ENCODE data around the gene HPS5. TPM values are rescaled to one million over a fixed set of nuclear protein-coding genes. Genes with fewer than 3 reads are reported as not detected.

The HPS5 gene
- total and polyA plus RNA-seq, 2 of the 13 experiments (the other 11 are each of a cell fraction or from before 2014, with no cell fraction given) = 6.6 to 25.5 TPM

DNA sequence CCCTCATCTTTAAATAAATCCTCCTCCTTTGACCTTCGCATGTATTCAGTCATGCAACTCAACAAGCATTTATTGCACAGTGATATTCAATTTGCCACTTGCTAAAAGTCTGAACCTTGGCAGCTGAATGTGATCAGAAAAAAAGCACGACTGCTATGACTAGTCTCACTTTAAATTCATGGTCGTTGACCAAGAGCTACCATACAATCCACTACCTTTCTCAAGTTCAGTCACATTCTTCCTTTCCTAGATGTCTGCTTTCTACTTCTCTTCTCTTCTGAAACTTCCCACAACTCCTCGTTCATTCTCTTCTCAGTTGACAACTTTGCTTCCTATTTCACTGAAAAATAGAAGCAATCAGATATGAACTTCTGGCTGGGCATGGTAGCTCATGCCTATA lies 57.9 kb downstream of the HPS5 start:
- no peaks in the 10 kb centered on the region for H3K9me3 ChIP-seq (ENCODE audit: low read length)
- ChIA-PET POLR2A (no interaction called here), CTCF (ENCODE audit: low intra/inter-chr PET ratio, low total read pairs) (no interaction called here)
- no peak overlapping the region for H3K9ac ChIP-seq (ENCODE audit: insufficient read depth, low read depth, low read length)
- H3K27me3 ChIP-seq (ENCODE audit: control insufficient read depth in 1 of 2, insufficient read depth in 2 of 2, low read length in 2 of 2) = no peaks in the 10 kb centered on the region
- H3K4me1 ChIP-seq (ENCODE audit: insufficient read depth, low read length) = peaks cover 61% of the 10 kb centered on the region
- no peaks in the 10 kb centered on the region for H4K20me1 ChIP-seq (ENCODE audit: insufficient read depth, low read length)
- TF ChIP-seq SYNCRIP (IDR thresholded peaks at IDR 0.05; ENCODE audit: insufficient read depth, low read depth, low read length) (no peak), MZF1 (CRISPR knock-in tag; IDR thresholded peaks at IDR 0.05; ENCODE audit: borderline replicate concordance) (no peak), ZFP41 (CRISPR knock-in tag; IDR thresholded peaks at IDR 0.05; ENCODE audit: borderline replicate concordance) (no peak), HOXA7 (CRISPR knock-in tag; IDR thresholded peaks at IDR 0.05) (no peak), LRRFIP1 (CRISPR knock-in tag; conservative IDR thresholded peaks at IDR 0.05) (no peak), ARID2 (CRISPR knock-in tag; IDR thresholded peaks at IDR 0.05; ENCODE audit: borderline replicate concordance) (no peak), KLF11 (CRISPR knock-in tag; IDR thresholded peaks at IDR 0.05) (no peak), REPIN1 (CRISPR knock-in tag; IDR thresholded peaks at IDR 0.05; ENCODE audit: borderline replicate concordance, low read depth) (no peak), ZNF563 (CRISPR knock-in tag; IDR thresholded peaks at IDR 0.05) (no peak), CENPT (CRISPR knock-in tag; IDR thresholded peaks at IDR 0.05; ENCODE audit: low read depth) (no peak)
- TF ChIP-seq, protein P1, sequence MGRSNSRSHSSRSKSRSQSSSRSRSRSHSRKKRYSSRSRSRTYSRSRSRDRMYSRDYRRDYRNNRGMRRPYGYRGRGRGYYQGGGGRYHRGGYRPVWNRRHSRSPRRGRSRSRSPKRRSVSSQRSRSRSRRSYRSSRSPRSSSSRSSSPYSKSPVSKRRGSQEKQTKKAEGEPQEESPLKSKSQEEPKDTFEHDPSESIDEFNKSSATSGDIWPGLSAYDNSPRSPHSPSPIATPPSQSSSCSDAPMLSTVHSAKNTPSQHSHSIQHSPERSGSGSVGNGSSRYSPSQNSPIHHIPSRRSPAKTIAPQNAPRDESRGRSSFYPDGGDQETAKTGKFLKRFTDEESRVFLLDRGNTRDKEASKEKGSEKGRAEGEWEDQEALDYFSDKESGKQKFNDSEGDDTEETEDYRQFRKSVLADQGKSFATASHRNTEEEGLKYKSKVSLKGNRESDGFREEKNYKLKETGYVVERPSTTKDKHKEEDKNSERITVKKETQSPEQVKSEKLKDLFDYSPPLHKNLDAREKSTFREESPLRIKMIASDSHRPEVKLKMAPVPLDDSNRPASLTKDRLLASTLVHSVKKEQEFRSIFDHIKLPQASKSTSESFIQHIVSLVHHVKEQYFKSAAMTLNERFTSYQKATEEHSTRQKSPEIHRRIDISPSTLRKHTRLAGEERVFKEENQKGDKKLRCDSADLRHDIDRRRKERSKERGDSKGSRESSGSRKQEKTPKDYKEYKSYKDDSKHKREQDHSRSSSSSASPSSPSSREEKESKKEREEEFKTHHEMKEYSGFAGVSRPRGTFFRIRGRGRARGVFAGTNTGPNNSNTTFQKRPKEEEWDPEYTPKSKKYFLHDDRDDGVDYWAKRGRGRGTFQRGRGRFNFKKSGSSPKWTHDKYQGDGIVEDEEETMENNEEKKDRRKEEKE (IDR thresholded peaks at IDR 0.05) = no peak
- ATAC-seq (no peak), FAIRE-seq (no peak), DNase-seq (ENCODE audit: low spot score) (no peak)
- H3K79me2 ChIP-seq (ENCODE audit: insufficient read depth, low read length) = no peaks in the 10 kb centered on the region
- no peak overlapping the region for H2AFZ ChIP-seq (ENCODE audit: low read length)
- no peak overlapping the region for H3K4me2 ChIP-seq (ENCODE audit: low read depth, low read length)
- H3K27ac ChIP-seq (ENCODE audit: extremely low read length, insufficient read depth, low read length) = no peak overlapping the region
- WGBS (ENCODE audit: low lambda C conversion rate) = 65% methylated on average over 4 of the region's 4 CpGs
- no peaks in the 10 kb centered on the region for H3K36me3 ChIP-seq (replicated peaks in 1 of 2; ENCODE audit: control insufficient read depth in 1 of 2, insufficient read depth in 2 of 2, low read length in 2 of 2)
- in situ Hi-C loops (cut with HindIII; ENCODE audit: extremely low pct_ligation_motif_present, low pct_unique_long_range_greater_than_20kb) (no loop called here), intact Hi-C loops (cut with micrococcal nuclease; ENCODE audit: unreplicated experiment) (no loop called here)
- no peak overlapping the region for H3K4me3 ChIP-seq (replicated peaks in 1 of 3; ENCODE audit: insufficient read depth in 1 of 3, low read depth in 2 of 3, low read length in 3 of 3)
- no TSS peak for BruUV-seq (replicated peaks)
